Panc1 (cell line): ENCODE results near the gene SPINT1. TPM values are rescaled to one million over a fixed set of nuclear protein-coding genes. Genes with fewer than 3 reads are reported as not detected.

Source experiments
- ATAC-seq: fragments of 200-7000 bp; cut with Tn5 transposase; 2 replicates; pipeline ENCODE4 v1.9.1; 2020; ENCODE audit warnings: mild to moderate bottlenecking, moderate library complexity
- BruUV-seq: library from RNA; stranded (reverse); fragments of 400-500 nt; replicated peaks from 2 replicates; lab custom pipeline; 2021; lab: Mats Ljungman, UMichigan
- CTCF ChIA-PET: fragments of 300-600 bp; sonication (Branson Sonifier 250); formaldehyde crosslinking; loops from one replicate; lab custom pipeline; 2022; ENCODE audit warnings: antibody characterized with exemption; lab: Charles Lee
- POLR2A ChIA-PET: fragments of 300-600 bp; sonication (Branson Sonifier 250); formaldehyde crosslinking; loops from one replicate; lab custom pipeline; 2022; ENCODE audit warnings: antibody characterized with exemption; lab: Charles Lee
- DNase-seq: peaks from one replicate; pipeline ENCODE4 v3.0.0-alpha.2; 2010; ENCODE audit warnings: low read depth, low spot score
- H3K27ac ChIP-seq: 2 replicates; pipeline ENCODE4 v1.5.1; 2011; ENCODE audit warnings: mild to moderate bottlenecking, low read length, inconsistent platforms
- H3K27me3 ChIP-seq: fragments of 200-500 bp; sonication (Bioruptor generic); 2 replicates; pipeline ENCODE4 v1.6.0; 2014; ENCODE audit warnings: low read length, inconsistent platforms; ENCODE audit not compliant: control insufficient read depth, insufficient read depth
- H3K36me3 ChIP-seq: fragments of 200-500 bp; sonication (Bioruptor generic); 2 replicates; pipeline ENCODE4 v1.5.1; 2014; ENCODE audit warnings: inconsistent platforms, mild to moderate bottlenecking, low read length, moderate library complexity; ENCODE audit not compliant: control insufficient read depth, insufficient read depth
- H3K4me1 ChIP-seq: 2 replicates; pipeline ENCODE4 v1.5.1; 2011; ENCODE audit warnings: inconsistent platforms, mild to moderate bottlenecking, low read length, moderate library complexity; ENCODE audit not compliant: control insufficient read depth, insufficient read depth
- H3K4me3 ChIP-seq, 2 experiments: 2 replicates each; pipeline ENCODE4 v1.5.1; 2011 to 2012; ENCODE audit warnings: low read depth in 2 of 2, low read length in 2 of 2, mild to moderate bottlenecking in 2 of 2, inconsistent platforms in 1 of 2, moderate library complexity in 1 of 2
- H3K9me3 ChIP-seq: fragments of 200-500 bp; sonication (Bioruptor generic); 2 replicates; pipeline ENCODE4 v1.5.1; 2014; ENCODE audit warnings: low read depth, mild to moderate bottlenecking, inconsistent platforms, low read length, moderate library complexity; ENCODE audit not compliant: control insufficient read depth, insufficient read depth
- CTCF ChIP-seq: fragments of 450-650 bp; IDR thresholded peaks from 2 replicates; pipeline ENCODE4 v1.5.1; 2017; ENCODE audit warnings: mild to moderate bottlenecking
- POLR2AphosphoS5 ChIP-seq: IDR thresholded peaks from 2 replicates; pipeline ENCODE4 v1.6.1; 2012; ENCODE audit warnings: mild to moderate bottlenecking, low read depth, low read length, moderate library complexity
- SIN3A ChIP-seq: IDR thresholded peaks from 2 replicates; pipeline ENCODE4 v1.6.1; 2012; ENCODE audit warnings: low read depth, mild to moderate bottlenecking, low read length, moderate library complexity, borderline replicate concordance; ENCODE audit not compliant: insufficient read depth
- TCF7L2 ChIP-seq: IDR thresholded peaks from 2 replicates; pipeline ENCODE4 v1.6.1; 2011; ENCODE audit warnings: mild to moderate bottlenecking, low read depth, low read length, inconsistent platforms
- in situ Hi-C: cut with HindIII; loops from 2 replicates; pipeline ENCODE4 v1.10.0; 2016; ENCODE audit warnings: low sequenced_read_pairs, low pct_unique_long_range_greater_than_20kb
- intact Hi-C: fragments of 100-400 bp; cut with micrococcal nuclease; formaldehyde crosslinking; loops from one replicate; pipeline ENCODE4 v1.10.0; 2022; ENCODE audit not compliant: unreplicated experiment
- total RNA-seq: library from RNA; stranded (reverse); gene quantifications from one replicate; pipeline ENCODE4 v1.2.1, GENCODE V29; 2021; ENCODE audit not compliant: unreplicated experiment
- TF ChIP-seq, protein P1 (sequence below), 2 experiments: IDR thresholded peaks; 2 replicates each; pipeline ENCODE4 v1.6.1; 2011 to 2012; ENCODE audit warnings: low read depth in 2 of 2, control low read depth in 1 of 2, low read length in 1 of 2, mild to moderate bottlenecking in 1 of 2, moderate library complexity in 1 of 2; ENCODE audit not compliant: insufficient read depth in 1 of 2

Gene SPINT1
- total RNA-seq, 1 experiment from 2014 or later = 32.7 TPM

DNA sequence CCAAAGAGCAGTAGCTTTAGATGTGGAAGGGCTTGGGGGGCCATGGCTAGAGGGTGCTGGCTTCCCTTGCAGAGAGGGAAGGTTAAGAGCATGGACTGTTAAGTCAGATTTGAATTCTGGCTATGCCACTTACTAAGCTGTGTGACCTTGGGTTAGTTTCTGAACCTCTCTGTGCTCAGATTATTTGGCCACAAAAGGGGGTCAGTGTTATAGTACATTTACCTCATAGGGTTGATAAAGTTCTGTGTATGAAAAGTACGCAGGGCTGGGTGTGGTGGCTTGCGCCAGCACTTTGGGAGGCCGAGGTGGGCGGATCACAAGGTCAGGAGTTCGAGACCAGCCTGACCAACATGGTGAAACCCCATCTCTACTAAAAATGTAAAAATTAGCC, 57.2 kb downstream of the SPINT1 start:
- Histone ChIP-seq H3K4me3 (no peak overlapping the region), H3K36me3 (peaks cover 5% of the 10 kb centered on the region), H3K27ac (no peak overlapping the region), H3K4me1 (peaks cover 8% of the 10 kb centered on the region), H3K27me3 (no peaks in the 10 kb centered on the region), H3K9me3 (no peaks in the 10 kb centered on the region)
- TF ChIP-seq POLR2AphosphoS5 (no peak), SIN3A (no peak)
- POLR2A ChIA-PET = interaction anchor here (0.6 kb wide), 1 partner anchor 40 kb away, joined by 5 read pairs; no protein-coding TSS in a partner anchor
- CTCF ChIA-PET = interaction anchor here (0.6 to 0.7 kb wide), 2 partner anchors 16 to 131 kb away, joined by 3 read pairs; no protein-coding TSS in a partner anchor
- in situ Hi-C loops = no loop called here
- intact Hi-C loops = no loop called here
- DNase-seq (no peak), ATAC-seq (no peak)
- no TSS peak for BruUV-seq

GRCh38 chr15:40902605-40903561, 59.0 kb downstream of the SPINT1 start:
- H3K27me3 ChIP-seq = no peaks in the 10 kb centered on the region
- no peaks in the 10 kb centered on the region for H3K9me3 ChIP-seq
- no peaks in the 10 kb centered on the region; the same call in 1 of the 2 replicates for H3K36me3 ChIP-seq
- H3K27ac ChIP-seq = no peak overlapping the region
- no peak overlapping the region for H3K4me3 ChIP-seq
- ATAC-seq (no peak), DNase-seq (no peak)
- TF ChIP-seq POLR2AphosphoS5 = no peak
- no peak for TF ChIP-seq TCF7L2
- TF ChIP-seq, protein P1, sequence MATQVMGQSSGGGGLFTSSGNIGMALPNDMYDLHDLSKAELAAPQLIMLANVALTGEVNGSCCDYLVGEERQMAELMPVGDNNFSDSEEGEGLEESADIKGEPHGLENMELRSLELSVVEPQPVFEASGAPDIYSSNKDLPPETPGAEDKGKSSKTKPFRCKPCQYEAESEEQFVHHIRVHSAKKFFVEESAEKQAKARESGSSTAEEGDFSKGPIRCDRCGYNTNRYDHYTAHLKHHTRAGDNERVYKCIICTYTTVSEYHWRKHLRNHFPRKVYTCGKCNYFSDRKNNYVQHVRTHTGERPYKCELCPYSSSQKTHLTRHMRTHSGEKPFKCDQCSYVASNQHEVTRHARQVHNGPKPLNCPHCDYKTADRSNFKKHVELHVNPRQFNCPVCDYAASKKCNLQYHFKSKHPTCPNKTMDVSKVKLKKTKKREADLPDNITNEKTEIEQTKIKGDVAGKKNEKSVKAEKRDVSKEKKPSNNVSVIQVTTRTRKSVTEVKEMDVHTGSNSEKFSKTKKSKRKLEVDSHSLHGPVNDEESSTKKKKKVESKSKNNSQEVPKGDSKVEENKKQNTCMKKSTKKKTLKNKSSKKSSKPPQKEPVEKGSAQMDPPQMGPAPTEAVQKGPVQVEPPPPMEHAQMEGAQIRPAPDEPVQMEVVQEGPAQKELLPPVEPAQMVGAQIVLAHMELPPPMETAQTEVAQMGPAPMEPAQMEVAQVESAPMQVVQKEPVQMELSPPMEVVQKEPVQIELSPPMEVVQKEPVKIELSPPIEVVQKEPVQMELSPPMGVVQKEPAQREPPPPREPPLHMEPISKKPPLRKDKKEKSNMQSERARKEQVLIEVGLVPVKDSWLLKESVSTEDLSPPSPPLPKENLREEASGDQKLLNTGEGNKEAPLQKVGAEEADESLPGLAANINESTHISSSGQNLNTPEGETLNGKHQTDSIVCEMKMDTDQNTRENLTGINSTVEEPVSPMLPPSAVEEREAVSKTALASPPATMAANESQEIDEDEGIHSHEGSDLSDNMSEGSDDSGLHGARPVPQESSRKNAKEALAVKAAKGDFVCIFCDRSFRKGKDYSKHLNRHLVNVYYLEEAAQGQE (IDR thresholded peaks at IDR 0.05; ENCODE audit: insufficient read depth in 1 of 2, low read depth in 2 of 2, low read length in 1 of 2) = no peak
- TF ChIP-seq CTCF = no peak
- no peak for TF ChIP-seq SIN3A
- peaks cover 24% of the 10 kb centered on the region for H3K4me1 ChIP-seq
- intact Hi-C loops (no loop called here), in situ Hi-C loops (no loop called here)
- ChIA-PET POLR2A (interaction anchor here (0.5 to 0.6 kb wide), 3 partner anchors 47 to 503 kb away, joined by 3 to 12 read pairs (median 9); no protein-coding TSS in a partner anchor), CTCF (interaction anchor here (0.5 to 1.5 kb wide), 10 partner anchors 9 to 326 kb away, joined by 3 to 6 read pairs (median 3); partner anchors contain the start of gene VPS18)
- no TSS peak for BruUV-seq
